Measurements from ENCODE around the gene CCDC142.

Gene CCDC142

GRCh38 chr2:74436111-74436805 is 46.5 kb downstream of the CCDC142 start:
- TF ChIP-seq REST (IDR thresholded peaks at IDR 0.05; ENCODE audit: insufficient read depth in 1 of 2, low read depth in 2 of 2, low read length in 2 of 2) (no peak), FOXP2 (optimal IDR thresholded peaks at IDR 0.05; ENCODE audit: borderline replicate concordance, extremely low read depth, extremely low read length, insufficient read depth) (no peak), POLR2AphosphoS5 (IDR thresholded peaks at IDR 0.05; ENCODE audit: low read depth, low read length) (no peak), TAF1 (IDR thresholded peaks at IDR 0.05; ENCODE audit: borderline replicate concordance, insufficient read depth, low read length) (no peak), SIN3A (IDR thresholded peaks at IDR 0.05; ENCODE audit: borderline replicate concordance, insufficient read depth, low read length) (no peak)

GRCh38 chr2:74430502-74430901 is 52.3 kb downstream of the CCDC142 start:
- TF ChIP-seq REST (IDR thresholded peaks at IDR 0.05; ENCODE audit: insufficient read depth in 1 of 2, low read depth in 2 of 2, low read length in 2 of 2) (no peak), FOXP2 (optimal IDR thresholded peaks at IDR 0.05; ENCODE audit: borderline replicate concordance, extremely low read depth, extremely low read length, insufficient read depth) (no peak), POLR2AphosphoS5 (IDR thresholded peaks at IDR 0.05; ENCODE audit: low read depth, low read length) (no peak)

- no peak for TF ChIP-seq REST (IDR thresholded peaks at IDR 0.05; ENCODE audit: insufficient read depth in 1 of 2, low read depth in 2 of 2, low read length in 2 of 2)
- no peak for TF ChIP-seq POLR2AphosphoS5 (IDR thresholded peaks at IDR 0.05; ENCODE audit: low read depth, low read length)
- no peak for TF ChIP-seq TAF1 (IDR thresholded peaks at IDR 0.05; ENCODE audit: borderline replicate concordance, insufficient read depth, low read length)
- TF ChIP-seq SIN3A (IDR thresholded peaks at IDR 0.05; ENCODE audit: borderline replicate concordance, insufficient read depth, low read length), result no peak
- no peak for TF ChIP-seq FOXP2 (optimal IDR thresholded peaks at IDR 0.05; ENCODE audit: borderline replicate concordance, extremely low read depth, extremely low read length, insufficient read depth)
These were observed 53.0 kb downstream of the CCDC142 start for GRCh38 chr2:74429487-74430451.

- no peak for TF ChIP-seq FOXP2 (optimal IDR thresholded peaks at IDR 0.05; ENCODE audit: borderline replicate concordance, extremely low read depth, extremely low read length, insufficient read depth)
- TF ChIP-seq REST (IDR thresholded peaks at IDR 0.05; ENCODE audit: insufficient read depth in 1 of 2, low read depth in 2 of 2, low read length in 2 of 2), result no peak
- TF ChIP-seq POLR2AphosphoS5 (IDR thresholded peaks at IDR 0.05; ENCODE audit: low read depth, low read length), result no peak
- TF ChIP-seq TAF1 (IDR thresholded peaks at IDR 0.05; ENCODE audit: borderline replicate concordance, insufficient read depth, low read length), result no peak
- no peak for TF ChIP-seq SIN3A (IDR thresholded peaks at IDR 0.05; ENCODE audit: borderline replicate concordance, insufficient read depth, low read length)
These were observed 54.1 kb downstream of the CCDC142 start for GRCh38 chr2:74428675-74429074.

All from PFSK-1 (cell line).